Vagina (tissue), 2 donors: ENCODE results near the gene ADAMTS12. TPM values are rescaled to one million over a fixed set of nuclear protein-coding genes. Genes with fewer than 3 reads are reported as not detected.

ENCODE experiments used
- DNase-seq, 2 donors: peaks; one replicate each; pipeline ENCODE4 v3.0.0-alpha.2; 2017; ENCODE audit errors: extremely low spot score in 2 of 2
- H3K27ac ChIP-seq: fragments of 200-600 bp; sonication (generic); one replicate; pipeline ENCODE4 v1.5.1; 2019
- H3K27me3 ChIP-seq: fragments of 200-600 bp; sonication (generic); one replicate; pipeline ENCODE4 v1.5.1; 2019
- H3K36me3 ChIP-seq, 2 donors: fragments of 200-600 bp; sonication (generic); one replicate each; pipeline ENCODE4 v1.5.1; 2017 to 2019
- H3K4me1 ChIP-seq: fragments of 200-600 bp; sonication (generic); one replicate; pipeline ENCODE4 v1.5.1; 2019
- H3K4me3 ChIP-seq, 2 donors: fragments of 200-600 bp; sonication (generic); 1 replicate in 1 of 2; 2 replicates in 1 of 2; pipeline ENCODE4 v1.5.1; 2016 to 2019
- H3K9me3 ChIP-seq: fragments of 200-600 bp; sonication (generic); one replicate; pipeline ENCODE4 v1.5.1; 2019
- CTCF ChIP-seq, 3 experiments: fragments of 450-650 bp in 2 of 3; fragments of 200-600 bp in 1 of 3; sonication (generic) in 1 of 3; IDR thresholded peaks; one replicate each; pipeline ENCODE4 v1.5.1; 2017 to 2019; ENCODE audit warnings: antibody characterized with exemption in 3 of 3, mild to moderate bottlenecking in 2 of 3, moderate library complexity in 2 of 3
- POLR2A ChIP-seq, 2 donors: fragments of 450-650 bp; IDR thresholded peaks; one replicate each; pipeline ENCODE4 v1.6.1; 2017; ENCODE audit warnings: antibody characterized with exemption in 2 of 2, mild to moderate bottlenecking in 2 of 2, moderate library complexity in 2 of 2
- POLR2AphosphoS5 ChIP-seq, 2 donors: sonication (generic); formaldehyde crosslinking; IDR thresholded peaks; one replicate each; pipeline ENCODE4 v1.9.0; 2017; ENCODE audit warnings: antibody characterized with exemption in 2 of 2, mild to moderate bottlenecking in 2 of 2, low read depth in 1 of 2; ENCODE audit not compliant: insufficient read depth in 1 of 2
- intact Hi-C: fragments of 100-400 bp; cut with DNase I; formaldehyde crosslinking; loops from one replicate; pipeline ENCODE4 v1.15.1; 2023
- total RNA-seq: library from RNA; depleted of rRNA; stranded (reverse); fragments of >200 nt; gene quantifications from one replicate; pipeline ENCODE4 v1.2.3, GENCODE V29; 2016

The ADAMTS12 gene
- total RNA-seq, 1 donor from 2014 or later = 7.6 TPM

- no peak for TF ChIP-seq POLR2AphosphoS5 (IDR thresholded peaks at IDR 0.05; ENCODE audit: insufficient read depth in 1 of 2, low read depth in 1 of 2)
- TF ChIP-seq CTCF (IDR thresholded peaks at IDR 0.05) = no peak
- TF ChIP-seq POLR2A (IDR thresholded peaks at IDR 0.05) = no peak
- Histone ChIP-seq H3K4me1 (no peaks in the 10 kb centered on the region), H3K27me3 (no peaks in the 10 kb centered on the region), H3K4me3 (no peak overlapping the region), H3K9me3 (no peaks in the 10 kb centered on the region), H3K36me3 (no peaks in the 10 kb centered on the region), H3K27ac (no peak overlapping the region)
- DNase-seq = no peak
- intact Hi-C loops = no loop called here
These were observed 378.2 kb downstream of the ADAMTS12 start for GRCh38 chr5:33513462-33514185.

DNA sequence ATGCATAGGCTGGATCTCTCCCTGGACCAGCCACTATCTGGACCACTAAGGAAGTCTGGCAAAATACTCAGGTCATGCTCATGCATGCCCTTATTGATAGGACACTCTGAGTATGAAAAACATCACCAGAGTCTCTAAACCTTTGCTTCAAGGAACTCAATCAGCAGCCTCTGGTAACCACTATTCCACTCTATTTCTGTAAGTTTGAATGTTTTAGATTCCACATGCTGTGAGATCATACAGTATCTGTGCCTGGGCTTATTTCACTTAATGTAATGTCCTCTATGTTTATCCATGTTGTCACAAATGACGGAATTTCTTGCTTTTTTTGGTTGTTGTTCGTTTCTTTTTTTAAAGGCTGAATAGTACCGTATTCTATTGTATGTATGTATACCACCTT lies 382.8 kb downstream of the ADAMTS12 start:
- no peak for TF ChIP-seq POLR2AphosphoS5 (IDR thresholded peaks at IDR 0.05; ENCODE audit: insufficient read depth in 1 of 2, low read depth in 1 of 2)
- no peak for TF ChIP-seq CTCF (IDR thresholded peaks at IDR 0.05)
- no peak for TF ChIP-seq POLR2A (IDR thresholded peaks at IDR 0.05)
- Histone ChIP-seq H3K27ac (no peak overlapping the region), H3K36me3 (no peaks in the 10 kb centered on the region), H3K9me3 (no peaks in the 10 kb centered on the region), H3K4me3 (no peak overlapping the region), H3K27me3 (no peaks in the 10 kb centered on the region), H3K4me1 (no peaks in the 10 kb centered on the region)
- no peak for DNase-seq
- intact Hi-C loops = no loop called here

DNA sequence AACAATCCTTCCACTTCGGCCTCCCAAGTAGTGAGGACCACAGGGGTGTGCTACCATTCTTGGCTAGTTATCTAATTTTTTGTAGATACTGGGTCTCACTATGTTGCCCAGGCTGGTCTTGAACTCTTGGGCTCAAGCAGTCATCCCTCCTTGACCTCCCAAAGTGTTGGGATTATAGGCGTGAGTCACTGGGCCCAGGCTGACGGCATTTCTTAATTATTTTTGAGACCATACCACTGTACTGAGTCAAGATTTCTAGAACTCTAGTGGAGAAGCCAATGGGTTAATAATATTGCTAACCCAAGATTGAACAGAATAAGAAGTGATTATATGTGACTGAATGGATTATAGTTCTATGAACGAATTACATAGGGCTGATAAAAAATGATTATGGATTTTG lies 384.4 kb downstream of the ADAMTS12 start:
- H3K9me3 ChIP-seq = no peaks in the 10 kb centered on the region
- TF ChIP-seq CTCF (IDR thresholded peaks at IDR 0.05) = no peak
- no peak for TF ChIP-seq POLR2A (IDR thresholded peaks at IDR 0.05)
- no peak for TF ChIP-seq POLR2AphosphoS5 (IDR thresholded peaks at IDR 0.05; ENCODE audit: insufficient read depth in 1 of 2, low read depth in 1 of 2)
- intact Hi-C loops = no loop called here
- no peaks in the 10 kb centered on the region for H3K27me3 ChIP-seq
- H3K36me3 ChIP-seq = no peaks in the 10 kb centered on the region
- DNase-seq = no peak
- H3K27ac ChIP-seq = no peak overlapping the region
- H3K4me1 ChIP-seq = no peaks in the 10 kb centered on the region
- no peak overlapping the region for H3K4me3 ChIP-seq

DNA sequence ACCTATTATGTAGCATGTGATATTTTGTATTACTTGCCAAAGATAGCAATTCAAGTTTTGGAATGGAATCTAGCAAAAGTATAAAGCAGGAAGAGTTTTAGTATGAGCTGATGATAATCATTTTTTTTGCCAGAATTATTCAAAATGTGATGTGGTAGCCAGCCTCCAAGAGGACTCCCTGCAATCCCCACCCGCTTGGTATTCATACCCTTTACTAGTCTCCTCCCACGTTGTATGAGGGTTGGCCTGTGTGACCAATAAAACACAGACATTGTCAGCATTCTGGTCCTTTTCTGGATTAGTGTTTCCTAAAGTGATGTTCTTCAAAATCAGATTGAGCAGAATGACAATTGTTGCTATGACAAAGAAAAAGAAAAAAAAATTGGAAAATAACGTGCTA lies 387.2 kb downstream of the ADAMTS12 start:
- DNase-seq = no peak
- no peak for TF ChIP-seq POLR2AphosphoS5 (IDR thresholded peaks at IDR 0.05; ENCODE audit: insufficient read depth in 1 of 2, low read depth in 1 of 2)
- no peak for TF ChIP-seq POLR2A (IDR thresholded peaks at IDR 0.05)
- no peak for TF ChIP-seq CTCF (IDR thresholded peaks at IDR 0.05)
- no peaks in the 10 kb centered on the region for H3K9me3 ChIP-seq
- no peaks in the 10 kb centered on the region for H3K27me3 ChIP-seq
- no peak overlapping the region for H3K4me3 ChIP-seq
- H3K36me3 ChIP-seq = no peaks in the 10 kb centered on the region
- no peaks in the 10 kb centered on the region for H3K4me1 ChIP-seq
- intact Hi-C loops = no loop called here
- no peak overlapping the region for H3K27ac ChIP-seq

DNA sequence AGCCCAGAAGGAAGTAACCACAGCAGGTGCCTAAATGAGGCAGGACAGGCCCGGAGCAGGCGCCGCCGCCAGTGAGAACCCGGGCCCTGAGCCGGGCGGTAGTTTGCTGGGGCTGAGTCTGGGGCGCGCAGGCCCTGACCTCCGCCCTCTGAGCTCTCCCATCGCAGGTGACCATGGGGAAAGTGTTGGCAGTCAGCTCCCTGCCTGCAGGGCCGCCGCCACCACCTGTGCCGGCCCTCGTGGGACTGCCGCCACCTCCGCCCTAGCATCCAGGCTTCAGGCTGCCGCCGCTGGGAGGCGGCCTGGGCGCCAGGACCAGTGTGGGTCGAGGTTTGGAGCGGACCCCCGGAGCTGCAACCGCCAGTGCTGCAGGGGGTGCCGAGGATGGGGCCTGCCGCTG lies 389.9 kb downstream of the ADAMTS12 start:
- Histone ChIP-seq H3K4me1 (no peaks in the 10 kb centered on the region), H3K36me3 (no peaks in the 10 kb centered on the region), H3K9me3 (no peaks in the 10 kb centered on the region), H3K27me3 (no peaks in the 10 kb centered on the region), H3K4me3 (no peak overlapping the region), H3K27ac (no peak overlapping the region)
- TF ChIP-seq POLR2AphosphoS5 (IDR thresholded peaks at IDR 0.05; ENCODE audit: insufficient read depth in 1 of 2, low read depth in 1 of 2) (no peak), CTCF (IDR thresholded peaks at IDR 0.05) (no peak), POLR2A (IDR thresholded peaks at IDR 0.05) (no peak)
- no peak for DNase-seq
- intact Hi-C loops = no loop called here
